HFF-Myc (cell line): ENCODE results near the gene CASTOR1.

Source experiments
- DNase-seq: peaks from one replicate; pipeline ENCODE4 v3.0.0-alpha.2; 2011; ENCODE audit warnings: low read depth; ENCODE audit errors: extremely low read depth
- H3K4me3 ChIP-seq: replicated peaks from 2 replicates; pipeline ENCODE4 v1.5.1; 2011; ENCODE audit warnings: low read depth, mild to moderate bottlenecking, control low read depth, low read length
- CTCF ChIP-seq: IDR thresholded peaks from 2 replicates; pipeline ENCODE4 v1.5.1; 2012; ENCODE audit warnings: mild to moderate bottlenecking, low read depth, low read length, control low read depth; ENCODE audit errors: missing control alignments

The CASTOR1 gene

DNA sequence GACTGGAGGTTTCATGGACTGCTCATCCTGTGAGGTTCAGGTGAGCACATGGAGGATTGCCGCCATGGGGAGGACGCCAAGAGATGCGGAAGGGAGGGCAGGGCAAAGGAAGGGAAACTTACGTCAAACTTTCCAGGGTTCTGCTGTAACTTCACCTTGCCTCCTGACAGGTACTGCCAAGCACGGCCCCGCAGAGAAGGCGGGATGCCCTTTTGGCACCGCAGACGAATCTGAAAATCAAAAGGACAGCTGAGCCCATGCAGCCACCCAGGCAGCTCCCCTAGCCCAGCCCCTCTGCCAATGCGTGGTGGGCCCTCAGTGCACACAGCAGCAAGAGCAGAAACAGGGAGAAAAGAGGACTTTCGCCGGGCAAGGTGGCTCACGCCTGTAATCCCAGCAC is 10.0 kb upstream of the CASTOR1 start:
- no peak for TF ChIP-seq CTCF
- no peak for DNase-seq
- no peak overlapping the region for H3K4me3 ChIP-seq

DNA sequence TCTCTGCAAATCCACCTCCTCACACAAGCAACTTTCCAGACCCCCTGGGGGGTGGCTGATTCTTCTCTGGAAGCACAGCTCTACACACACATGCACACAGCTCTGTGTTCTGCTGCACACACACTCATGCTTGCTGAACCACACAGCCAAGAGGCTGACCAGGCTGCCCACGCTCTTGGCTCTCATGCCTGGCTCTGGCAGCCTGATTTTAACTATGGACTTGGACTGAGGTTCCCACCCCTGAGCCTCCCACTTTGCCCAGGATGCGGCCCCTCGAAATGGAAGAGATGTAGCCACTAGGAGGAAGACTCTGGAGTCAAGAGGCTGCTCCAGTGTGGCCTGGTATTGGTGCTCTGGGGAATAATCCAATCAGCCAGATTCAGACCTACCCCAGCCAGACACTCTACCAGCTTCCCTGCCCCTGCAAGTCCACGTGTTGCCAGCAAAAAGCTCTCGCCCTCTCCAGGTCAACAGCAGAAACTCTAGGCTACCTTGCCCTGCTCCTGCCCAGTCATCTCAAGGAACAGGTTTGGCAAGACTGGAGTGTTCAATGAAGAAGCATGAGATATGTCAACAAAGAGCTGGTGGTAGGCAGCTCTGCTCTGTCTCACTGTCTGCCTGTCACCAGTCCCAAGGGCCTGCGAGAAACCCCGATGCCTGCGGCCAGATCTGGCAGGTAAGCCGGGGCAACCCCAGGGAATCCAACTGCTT is 8.8 kb upstream of the CASTOR1 start:
- no peak overlapping the region for H3K4me3 ChIP-seq
- TF ChIP-seq CTCF = no peak
- no peak for DNase-seq

DNA sequence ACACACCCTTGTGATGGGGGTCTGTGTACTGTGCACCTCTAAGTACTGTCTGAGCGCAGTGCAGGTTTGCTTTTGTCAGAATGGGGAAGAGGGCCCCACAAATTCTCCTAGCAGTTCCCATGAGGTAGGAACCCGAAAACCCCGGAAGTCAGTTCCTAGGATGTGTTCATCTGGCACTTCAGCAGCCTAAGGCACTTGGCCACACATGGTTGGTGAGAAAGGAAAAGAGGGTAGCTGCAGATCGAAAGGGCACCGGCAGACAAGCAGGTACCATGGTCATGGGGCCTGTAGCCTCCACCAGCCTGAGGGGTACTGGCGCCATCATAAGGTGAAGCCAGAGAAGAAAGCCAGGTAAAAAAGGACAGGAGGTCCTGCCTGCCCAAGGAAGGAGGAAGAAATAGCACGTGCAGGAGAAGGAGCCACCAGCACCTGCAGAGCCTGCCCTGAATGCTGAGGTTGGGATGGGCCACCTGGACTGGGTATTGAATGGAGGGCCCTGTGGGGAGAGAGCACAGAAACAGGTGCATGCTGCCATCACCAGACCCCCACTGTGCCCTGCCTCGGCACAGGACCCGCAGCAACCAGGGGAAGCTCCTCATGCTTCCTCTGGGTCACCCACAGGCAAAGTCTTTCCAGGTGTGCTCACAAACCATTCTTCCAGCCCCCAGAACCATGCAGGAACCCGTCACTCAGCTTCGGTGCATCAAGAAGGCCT is 8.1 kb upstream of the CASTOR1 start:
- no peak for TF ChIP-seq CTCF
- no peak overlapping the region for H3K4me3 ChIP-seq
- DNase-seq = no peak

GRCh38 chr22:30296833-30297232 is 7.5 kb upstream of the CASTOR1 start:
- no peak overlapping the region for H3K4me3 ChIP-seq
- no peak for DNase-seq
- TF ChIP-seq CTCF = no peak

DNA sequence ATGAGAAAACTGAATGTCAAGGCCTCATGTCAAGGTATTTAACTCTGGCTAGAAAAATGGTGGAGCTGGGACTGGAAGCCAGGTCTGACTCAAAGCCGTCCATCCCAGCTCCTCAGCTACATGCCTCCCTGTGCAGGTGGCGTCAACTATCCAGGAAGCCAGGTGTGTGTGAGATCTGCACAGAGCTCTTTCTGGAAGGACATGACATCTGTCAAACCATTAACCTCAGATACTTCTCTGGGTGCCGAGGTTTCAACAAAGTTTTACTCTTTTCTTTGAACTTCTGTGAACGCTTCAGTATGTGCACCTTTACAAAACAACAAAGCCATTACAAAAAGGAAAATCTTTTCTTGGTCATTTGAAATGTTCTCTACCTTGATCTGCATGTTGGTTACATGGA is 7.0 kb upstream of the CASTOR1 start:
- no peak overlapping the region for H3K4me3 ChIP-seq
- no peak for TF ChIP-seq CTCF
- no peak for DNase-seq

DNA sequence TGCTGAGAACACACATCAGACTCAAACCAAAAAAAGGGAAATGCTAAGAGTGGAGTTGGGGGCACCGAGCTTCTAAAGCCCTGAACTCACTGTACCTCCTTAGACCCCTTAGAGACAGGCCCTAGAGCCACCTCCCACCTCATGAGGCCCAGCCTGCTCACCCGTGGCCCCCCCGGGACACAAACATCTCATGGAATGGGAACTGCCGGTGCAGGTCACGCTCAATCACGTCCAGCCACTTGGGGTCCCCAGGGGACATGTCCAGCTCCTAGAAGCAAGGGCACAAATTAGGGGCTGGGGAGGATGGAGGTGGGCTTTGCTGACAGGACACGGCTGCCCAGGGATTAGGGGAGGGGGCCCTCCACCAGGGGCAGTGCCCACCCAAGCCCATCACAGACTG is 6.3 kb upstream of the CASTOR1 start:
- TF ChIP-seq CTCF = no peak
- no peak for DNase-seq
- no peak overlapping the region for H3K4me3 ChIP-seq
